PC-9 (cell line): ENCODE measurements around the gene CD48. TPM values are rescaled to one million over a fixed set of nuclear protein-coding genes. Genes with fewer than 3 reads are reported as not detected.

Experiments
- BruUV-seq: library from RNA; stranded (reverse); fragments of 400-500 nt; replicated peaks from 2 replicates; lab custom pipeline; 2021; lab: Mats Ljungman, UMichigan
- CTCF ChIA-PET: fragments of 300-600 bp; sonication (Branson Sonifier 250); formaldehyde crosslinking; loops from one replicate; lab custom pipeline; 2022; ENCODE audit warnings: antibody characterized with exemption; lab: Charles Lee
- POLR2A ChIA-PET: fragments of 300-600 bp; sonication (Branson Sonifier 250); formaldehyde crosslinking; loops from one replicate; lab custom pipeline; 2022; ENCODE audit warnings: antibody characterized with exemption; ENCODE audit not compliant: unreplicated experiment; lab: Charles Lee
- DNase-seq, 2 experiments: peaks; one replicate each; pipeline versions ENCODE4 v3.0.0 to v3.0.0-alpha.2; 2015 to 2022; ENCODE audit warnings: mixed read lengths in 1 of 2
- H2AFZ ChIP-seq: fragments of 200-600 bp; sonication (generic); 2 replicates; pipeline ENCODE4 v1.8.1; 2017; ENCODE audit warnings: antibody characterized with exemption
- H3F3A ChIP-seq: fragments of 200-600 bp; sonication (generic); 2 replicates; pipeline ENCODE4 v1.8.1; 2017; ENCODE audit warnings: antibody characterized with exemption, mild to moderate bottlenecking, low read depth; ENCODE audit not compliant: insufficient read depth
- H3K27ac ChIP-seq: fragments of 200-600 bp; sonication (generic); 2 replicates; pipeline ENCODE4 v1.6.1; 2016; ENCODE audit warnings: mixed run types
- H3K27me3 ChIP-seq: fragments of 200-600 bp; sonication (generic); 2 replicates; pipeline ENCODE4 v1.6.1; 2016; ENCODE audit warnings: low read depth, mixed run types; ENCODE audit not compliant: insufficient read depth
- H3K36me3 ChIP-seq: fragments of 200-600 bp; sonication (generic); 2 replicates; pipeline ENCODE4 v1.6.1; 2016; ENCODE audit warnings: low read depth, mixed run types
- H3K4me1 ChIP-seq: fragments of 200-600 bp; sonication (generic); replicated peaks from 2 replicates; pipeline ENCODE4 v1.6.1; 2016; ENCODE audit warnings: mixed run types; ENCODE audit not compliant: insufficient read depth
- H3K4me2 ChIP-seq: fragments of 200-600 bp; sonication (generic); 2 replicates; pipeline ENCODE4 v1.6.1; 2017; ENCODE audit warnings: mixed run types
- H3K4me3 ChIP-seq: fragments of 200-600 bp; sonication (generic); 2 replicates; pipeline ENCODE4 v1.6.1; 2016; ENCODE audit warnings: mixed run types
- H3K79me2 ChIP-seq: fragments of 200-600 bp; sonication (generic); 2 replicates; pipeline ENCODE4 v1.6.1; 2017; ENCODE audit warnings: low read depth, mixed run types
- H3K9me2 ChIP-seq: fragments of 200-600 bp; sonication (generic); 2 replicates; pipeline ENCODE4 v1.8.1; 2017; ENCODE audit warnings: mild to moderate bottlenecking; ENCODE audit not compliant: insufficient read depth
- H3K9me3 ChIP-seq: fragments of 200-600 bp; sonication (generic); 2 replicates; pipeline ENCODE4 v1.8.1; 2016; ENCODE audit warnings: low read depth; ENCODE audit not compliant: insufficient read depth
- H4K20me1 ChIP-seq: fragments of 200-600 bp; sonication (generic); 2 replicates; pipeline ENCODE4 v1.8.1; 2017; ENCODE audit not compliant: insufficient read depth
- EZH2 ChIP-seq: fragments of 200-600 bp; sonication (generic); IDR thresholded peaks from 2 replicates; pipeline ENCODE4 v1.8.0; 2017; ENCODE audit warnings: antibody characterized with exemption, low read depth
- intact Hi-C: fragments of 100-400 bp; cut with micrococcal nuclease; formaldehyde crosslinking; loops from one replicate; pipeline ENCODE4 v1.10.0; 2022; ENCODE audit not compliant: unreplicated experiment
- total RNA-seq: library from RNA; stranded (reverse); gene quantifications from 2 replicates; pipeline ENCODE4 v1.2.3, GENCODE V29; 2021
- TF ChIP-seq, protein P1 (sequence below): fragments of 200-600 bp; sonication (generic); conservative IDR thresholded peaks from 2 replicates; pipeline ENCODE4 v1.6.1; 2017; ENCODE audit warnings: mixed run types, antibody characterized with exemption, mild to moderate bottlenecking, moderate library complexity

CD48 gene
- total RNA-seq, 1 experiment from 2014 or later = not detected

DNA sequence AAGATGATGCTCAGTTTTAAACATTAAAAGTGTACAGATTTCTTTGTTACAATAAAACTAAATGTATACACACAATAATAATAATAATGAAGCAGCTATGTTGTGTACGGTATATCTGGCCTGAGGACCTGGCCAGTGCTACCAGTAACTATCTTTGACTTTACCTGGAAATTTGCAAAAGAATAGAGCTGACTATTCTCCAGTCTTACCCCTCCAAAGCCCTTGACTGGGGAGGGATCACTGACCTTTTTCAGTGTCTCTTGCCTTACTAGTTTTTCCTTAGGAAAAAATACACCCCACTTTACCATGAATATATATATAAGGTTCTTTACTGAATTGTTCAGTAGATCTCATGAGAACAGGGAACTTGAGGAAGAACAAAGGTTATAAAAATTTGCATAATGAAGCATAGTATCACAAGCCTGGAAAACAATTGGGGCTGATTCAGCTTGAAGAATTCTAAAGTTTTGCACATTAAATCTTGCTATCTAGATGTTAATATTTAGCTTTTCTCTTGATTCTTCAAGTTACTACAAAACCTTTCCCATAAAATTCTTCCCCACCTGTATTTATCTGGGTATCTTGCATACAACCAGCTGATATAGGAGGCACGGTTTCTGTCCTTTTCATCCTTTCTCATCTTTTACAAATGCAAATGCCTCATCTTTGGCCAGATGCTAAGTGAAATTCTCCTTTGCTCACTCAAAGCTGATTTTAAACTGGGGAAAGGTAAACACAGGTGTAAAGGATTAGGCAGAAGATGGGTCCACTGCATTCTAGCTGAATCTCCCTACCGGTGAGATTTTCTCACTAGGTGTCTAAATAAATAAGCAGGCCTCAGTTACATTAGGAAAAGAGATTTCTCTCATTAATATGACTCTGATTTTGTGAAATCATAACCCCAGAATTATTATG, 39.8 kb downstream of the CD48 start:
- no TSS peak for BruUV-seq
- CTCF ChIA-PET = no interaction called here
- Histone ChIP-seq H3K4me1 (no peaks in the 10 kb centered on the region), H3K27me3 (peaks cover 31% of the 10 kb centered on the region), H3K9me3 (no peaks in the 10 kb centered on the region), H3K27ac (no peak overlapping the region), H3K79me2 (no peaks in the 10 kb centered on the region), H3K9me2 (no peaks in the 10 kb centered on the region), H3K4me3 (no peak overlapping the region), H2AFZ (no peak overlapping the region), H4K20me1 (no peaks in the 10 kb centered on the region), H3F3A (no peaks in the 10 kb centered on the region), H3K4me2 (no peak overlapping the region), H3K36me3 (no peaks in the 10 kb centered on the region)
- intact Hi-C loops = no loop called here
- TF ChIP-seq, protein P1, sequence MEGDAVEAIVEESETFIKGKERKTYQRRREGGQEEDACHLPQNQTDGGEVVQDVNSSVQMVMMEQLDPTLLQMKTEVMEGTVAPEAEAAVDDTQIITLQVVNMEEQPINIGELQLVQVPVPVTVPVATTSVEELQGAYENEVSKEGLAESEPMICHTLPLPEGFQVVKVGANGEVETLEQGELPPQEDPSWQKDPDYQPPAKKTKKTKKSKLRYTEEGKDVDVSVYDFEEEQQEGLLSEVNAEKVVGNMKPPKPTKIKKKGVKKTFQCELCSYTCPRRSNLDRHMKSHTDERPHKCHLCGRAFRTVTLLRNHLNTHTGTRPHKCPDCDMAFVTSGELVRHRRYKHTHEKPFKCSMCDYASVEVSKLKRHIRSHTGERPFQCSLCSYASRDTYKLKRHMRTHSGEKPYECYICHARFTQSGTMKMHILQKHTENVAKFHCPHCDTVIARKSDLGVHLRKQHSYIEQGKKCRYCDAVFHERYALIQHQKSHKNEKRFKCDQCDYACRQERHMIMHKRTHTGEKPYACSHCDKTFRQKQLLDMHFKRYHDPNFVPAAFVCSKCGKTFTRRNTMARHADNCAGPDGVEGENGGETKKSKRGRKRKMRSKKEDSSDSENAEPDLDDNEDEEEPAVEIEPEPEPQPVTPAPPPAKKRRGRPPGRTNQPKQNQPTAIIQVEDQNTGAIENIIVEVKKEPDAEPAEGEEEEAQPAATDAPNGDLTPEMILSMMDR = no peak
- TF ChIP-seq EZH2 = no peak
- POLR2A ChIA-PET = no interaction called here
- no peak for DNase-seq

DNA sequence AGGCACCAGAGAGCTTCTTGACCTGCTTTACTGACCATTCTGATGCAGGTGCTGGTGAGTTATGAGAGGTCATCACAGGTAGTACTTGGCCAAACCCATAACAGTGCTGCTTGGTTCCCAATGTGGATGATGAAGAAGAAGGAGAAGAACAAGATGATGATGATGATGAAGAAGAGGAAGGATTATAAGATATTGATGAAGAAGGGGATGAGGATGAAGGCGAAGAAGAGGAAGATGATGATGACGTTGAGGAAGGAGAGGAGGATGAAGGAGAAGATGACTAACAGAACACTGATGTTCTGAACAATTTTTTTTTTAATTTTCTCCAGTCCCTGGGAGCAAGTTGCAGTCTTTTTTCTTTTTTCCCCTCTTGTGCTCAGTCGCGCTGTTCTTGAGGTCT, 40.9 kb downstream of the CD48 start:
- H3K36me3 ChIP-seq = no peaks in the 10 kb centered on the region
- no peak overlapping the region for H3K4me2 ChIP-seq
- H2AFZ ChIP-seq = no peak overlapping the region
- ChIA-PET CTCF (no interaction called here), POLR2A (no interaction called here)
- H3K4me3 ChIP-seq = no peak overlapping the region
- no peaks in the 10 kb centered on the region for H3K9me2 ChIP-seq
- H3K9me3 ChIP-seq = no peaks in the 10 kb centered on the region
- no peak for DNase-seq
- no TSS peak for BruUV-seq
- no peaks in the 10 kb centered on the region for H3K4me1 ChIP-seq
- H3K27me3 ChIP-seq = peaks cover 37% of the 10 kb centered on the region
- no peaks in the 10 kb centered on the region for H3K79me2 ChIP-seq
- H3F3A ChIP-seq = no peaks in the 10 kb centered on the region
- intact Hi-C loops = no loop called here
- no peak overlapping the region for H3K27ac ChIP-seq
- TF ChIP-seq EZH2 = no peak
- TF ChIP-seq, protein P1 = no peak
- H4K20me1 ChIP-seq = no peaks in the 10 kb centered on the region

- intact Hi-C loops = no loop called here
- ChIA-PET CTCF (no interaction called here), POLR2A (no interaction called here)
- Histone ChIP-seq H2AFZ (no peak overlapping the region), H3K4me2 (no peak overlapping the region), H3K79me2 (no peaks in the 10 kb centered on the region), H3K4me3 (no peak overlapping the region), H4K20me1 (no peaks in the 10 kb centered on the region), H3K27ac (no peak overlapping the region), H3K9me2 (no peaks in the 10 kb centered on the region), H3K27me3 (peaks cover 46% of the 10 kb centered on the region), H3K36me3 (no peaks in the 10 kb centered on the region), H3K9me3 (no peaks in the 10 kb centered on the region), H3K4me1 (no peaks in the 10 kb centered on the region), H3F3A (no peaks in the 10 kb centered on the region)
- DNase-seq = no peak
- TF ChIP-seq EZH2 = no peak
- TF ChIP-seq, protein P1 = no peak
- no TSS peak for BruUV-seq
These were observed 41.8 kb downstream of the CD48 start for GRCh38 chr1:160669802-160670201.
